Measurements from ENCODE around the gene RRP1.

The RRP1 gene

GRCh38 chr21:43846430-43846829 is 57.1 kb downstream of the RRP1 start:
- no peak for ATAC-seq

GRCh38 chr21:43847301-43847700 is 57.9 kb downstream of the RRP1 start:
- ATAC-seq, result no peak

DNA sequence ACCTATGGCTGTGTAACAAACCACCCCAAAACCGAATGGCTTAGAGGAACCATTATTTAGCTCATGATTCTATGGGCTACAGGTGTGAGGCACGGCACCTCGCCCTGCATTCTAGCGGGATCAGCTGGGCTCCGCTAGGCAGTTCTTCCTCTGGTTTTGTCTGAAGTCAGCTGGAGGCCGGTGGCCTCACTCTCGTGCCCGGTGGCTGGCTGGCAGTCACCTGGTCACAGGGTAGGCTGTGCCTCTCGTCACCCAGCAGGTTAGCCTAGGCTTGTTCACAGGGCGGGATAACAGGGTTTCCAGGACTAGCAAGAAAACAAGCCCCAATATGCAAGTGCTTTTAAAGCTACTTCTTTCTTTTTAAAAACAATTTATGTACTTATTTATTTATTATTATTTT is 59.4 kb downstream of the RRP1 start:
- no peak for ATAC-seq

DNA sequence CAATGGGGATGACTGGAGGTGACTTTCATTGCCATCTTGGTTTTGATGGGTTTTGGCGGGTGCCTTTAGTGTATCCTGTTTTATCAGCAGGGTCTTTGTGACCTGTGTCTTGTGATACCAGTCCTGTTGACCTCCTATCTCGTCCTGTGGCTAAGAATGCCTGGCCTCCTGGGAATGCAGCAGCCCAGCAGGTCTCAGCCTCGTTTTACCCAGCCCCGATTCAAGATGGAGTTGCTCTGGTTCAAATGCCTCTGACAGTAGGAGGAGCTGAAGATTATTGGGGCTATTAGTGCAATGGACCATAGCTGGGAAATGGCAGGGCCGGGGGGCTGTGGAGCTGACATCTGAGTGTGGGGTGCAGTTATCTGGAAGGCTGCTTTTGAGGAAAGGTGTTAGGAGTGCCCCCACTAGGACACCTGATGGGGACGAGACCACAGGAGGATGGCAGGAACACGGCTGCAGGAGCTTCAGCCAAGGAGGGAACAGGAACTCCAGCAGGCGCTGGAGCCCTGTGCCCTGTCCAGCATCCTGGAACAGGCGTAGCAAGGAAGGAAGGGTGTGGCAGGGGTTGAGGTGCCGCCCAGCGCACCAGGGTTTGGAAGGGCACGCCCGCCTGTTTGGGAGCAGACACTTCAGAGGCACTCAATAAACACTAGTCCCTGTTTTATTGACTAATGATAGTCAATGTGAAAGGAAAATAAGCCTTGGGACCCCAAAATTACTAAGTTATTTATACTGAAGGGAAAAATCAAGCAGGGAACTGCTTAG is 60.3 kb downstream of the RRP1 start:
- no peak for ATAC-seq

GRCh38 chr21:43850728-43851295 is 61.4 kb downstream of the RRP1 start:
- ATAC-seq, result no peak

DNA sequence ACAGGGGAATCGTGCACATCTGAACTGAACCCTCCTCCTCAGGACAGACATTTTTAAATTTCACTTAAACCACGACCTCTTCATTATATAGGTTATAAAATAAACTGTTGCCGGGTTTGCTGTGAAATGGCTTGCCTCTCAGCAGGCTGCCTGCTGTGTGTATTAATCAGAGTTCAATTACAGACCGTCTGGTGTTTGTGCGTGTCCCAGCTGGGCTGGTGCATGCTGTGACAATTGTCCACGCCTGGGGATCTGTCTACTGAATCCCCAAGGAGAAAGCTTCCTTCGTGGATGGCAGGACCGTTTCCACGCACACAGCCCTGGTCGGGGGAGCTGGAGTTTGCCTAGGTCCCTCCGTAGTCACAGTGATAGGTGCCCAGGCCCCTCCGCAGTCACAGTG is 62.2 kb downstream of the RRP1 start:
- ATAC-seq, result no peak

GRCh38 chr21:43853851-43854772 is 64.7 kb downstream of the RRP1 start:
- ATAC-seq, result no peak

All from activated CD4-positive, CD25-positive, alpha-beta regulatory T cell treated with anti-CD3 and anti-CD28 coated beads, Interleukin-2, amount 50 U/mL, for 24 hours (primary cell).